HEK293T (cell line): ENCODE results near the gene HACD1.

Experiments
- CTBP1 ChIP-seq: fragments of 450-650 bp; IDR thresholded peaks from 2 replicates; pipeline ENCODE4 v1.6.1; 2016; ENCODE audit warnings: borderline replicate concordance
- ELF4 ChIP-seq: fragments of 450-650 bp; IDR thresholded peaks from 2 replicates; pipeline ENCODE4 v1.6.1; 2017; ENCODE audit warnings: antibody characterized with exemption
- FOXA1 ChIP-seq: fragments of 450-650 bp; IDR thresholded peaks from 2 replicates; pipeline ENCODE4 v1.6.1; 2016; ENCODE audit warnings: mild to moderate bottlenecking
- HDGF ChIP-seq: fragments of 450-650 bp; IDR thresholded peaks from 2 replicates; pipeline ENCODE4 v1.6.1; 2017; ENCODE audit warnings: antibody characterized with exemption, borderline replicate concordance
- SP1 ChIP-seq: fragments of 450-650 bp; IDR thresholded peaks from 2 replicates; pipeline ENCODE4 v1.6.1; 2017

- TF ChIP-seq ELF4, result no peak
- TF ChIP-seq SP1, result no peak
- TF ChIP-seq FOXA1, result no peak
- no peak for TF ChIP-seq CTBP1
- no peak for TF ChIP-seq HDGF
Measured at GRCh38 chr10:17657103-17657500, 39.9 kb upstream of the HACD1 start.
